HFFc6 (cell line): Measurements from ENCODE around the gene NOL3. TPM values are rescaled to one million over a fixed set of nuclear protein-coding genes. Genes with fewer than 3 reads are reported as not detected.

Experiments
- DNase-seq: peaks from one replicate; pipeline ENCODE4 v3.0.0-alpha.2; 2018
- H3K27ac Mint-ChIP-seq: 2 replicates; pipeline ENCODE4 v1.8.0; 2020; ENCODE audit warnings: mild to moderate bottlenecking, mixed read lengths
- H3K27me3 Mint-ChIP-seq: 2 replicates; pipeline ENCODE4 v1.8.0; 2021; ENCODE audit warnings: mild to moderate bottlenecking, moderate library complexity, mixed read lengths; ENCODE audit not compliant: insufficient read depth
- H3K36me3 Mint-ChIP-seq: 2 replicates; pipeline ENCODE4 v1.8.0; 2021; ENCODE audit warnings: low read depth, mixed read lengths
- H3K4me1 Mint-ChIP-seq: 2 replicates; pipeline ENCODE4 v1.8.0; 2020; ENCODE audit warnings: low read depth, mixed read lengths
- H3K4me3 Mint-ChIP-seq: 2 replicates; pipeline ENCODE4 v1.8.0; 2020; ENCODE audit warnings: mild to moderate bottlenecking, moderate library complexity, mixed read lengths
- H3K9me3 Mint-ChIP-seq: 2 replicates; pipeline ENCODE4 v1.8.0; 2020; ENCODE audit warnings: mild to moderate bottlenecking, mixed read lengths
- total RNA-seq, 6 experiments: library from RNA; stranded (reverse); fragmentation: NEBNext Ultra II Directional; extraction: Animal tissue kit (Norgen Biotek cat#: 25700); gene quantifications; 2 replicates in 1 of 6; 3 replicates in 5 of 6; pipeline ENCODE4 v1.2.3, GENCODE V29; 2021
- TF ChIP-seq, protein P1 (sequence below): fragments of 200-600 bp; sonication (generic); IDR thresholded peaks from 2 replicates; pipeline ENCODE4 v1.5.0; 2021; ENCODE audit warnings: antibody characterized with exemption, mild to moderate bottlenecking

NOL3 gene
- total RNA-seq, 6 experiments from 2014 or later, result 16.1 to 20.1 (median 17.7) TPM

DNA sequence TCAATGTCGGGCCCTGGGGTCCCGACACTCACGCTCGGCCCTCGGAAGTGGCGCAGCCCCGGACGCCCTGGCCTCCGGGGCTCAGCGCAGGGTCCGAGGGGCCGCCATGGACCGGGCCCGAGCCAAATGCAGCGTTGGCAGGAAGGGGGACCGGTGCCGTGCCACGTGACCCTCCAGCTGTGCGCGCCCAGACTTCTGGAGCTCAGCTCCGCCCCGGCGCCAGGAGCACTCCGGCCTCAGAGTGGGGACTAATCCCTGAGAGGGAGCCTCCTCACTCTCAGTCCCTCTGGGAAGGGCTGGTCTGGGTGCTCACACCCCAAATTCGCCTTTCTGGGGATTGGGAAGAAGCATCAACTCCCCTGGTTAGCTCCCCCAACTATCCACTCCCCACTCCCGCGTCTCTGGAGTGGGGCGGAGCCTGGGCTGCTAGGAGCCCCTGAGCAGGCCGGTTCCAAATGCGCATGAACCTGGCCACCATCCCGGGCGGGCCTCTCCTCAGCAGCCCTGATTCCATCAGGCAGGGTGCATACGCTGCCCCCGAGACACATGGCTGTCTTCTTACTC, 19.4 kb upstream of the NOL3 start, which contains the start of gene B3GNT9:
B3GNT9 (minus strand) TSS at position 166 of the 564 bp plus-strand sequence. CDS start 513 bp downstream, outside the sequence.
- Mint-ChIP-seq H3K27me3 (peaks cover 5% of the 10 kb centered on the region), H3K4me3 (peak within 1 kb of the TSS; percentile 85), H3K4me1 (peaks cover 23% of the 10 kb centered on the region), H3K36me3 (peaks cover 8% of the 10 kb centered on the region), H3K9me3 (no peaks in the 10 kb centered on the region), H3K27ac (peak within 1 kb of the TSS; percentile 86)
- TF ChIP-seq, protein P1, sequence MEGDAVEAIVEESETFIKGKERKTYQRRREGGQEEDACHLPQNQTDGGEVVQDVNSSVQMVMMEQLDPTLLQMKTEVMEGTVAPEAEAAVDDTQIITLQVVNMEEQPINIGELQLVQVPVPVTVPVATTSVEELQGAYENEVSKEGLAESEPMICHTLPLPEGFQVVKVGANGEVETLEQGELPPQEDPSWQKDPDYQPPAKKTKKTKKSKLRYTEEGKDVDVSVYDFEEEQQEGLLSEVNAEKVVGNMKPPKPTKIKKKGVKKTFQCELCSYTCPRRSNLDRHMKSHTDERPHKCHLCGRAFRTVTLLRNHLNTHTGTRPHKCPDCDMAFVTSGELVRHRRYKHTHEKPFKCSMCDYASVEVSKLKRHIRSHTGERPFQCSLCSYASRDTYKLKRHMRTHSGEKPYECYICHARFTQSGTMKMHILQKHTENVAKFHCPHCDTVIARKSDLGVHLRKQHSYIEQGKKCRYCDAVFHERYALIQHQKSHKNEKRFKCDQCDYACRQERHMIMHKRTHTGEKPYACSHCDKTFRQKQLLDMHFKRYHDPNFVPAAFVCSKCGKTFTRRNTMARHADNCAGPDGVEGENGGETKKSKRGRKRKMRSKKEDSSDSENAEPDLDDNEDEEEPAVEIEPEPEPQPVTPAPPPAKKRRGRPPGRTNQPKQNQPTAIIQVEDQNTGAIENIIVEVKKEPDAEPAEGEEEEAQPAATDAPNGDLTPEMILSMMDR, result no peak
- DNase-seq, result peak; percentile 65

DNA sequence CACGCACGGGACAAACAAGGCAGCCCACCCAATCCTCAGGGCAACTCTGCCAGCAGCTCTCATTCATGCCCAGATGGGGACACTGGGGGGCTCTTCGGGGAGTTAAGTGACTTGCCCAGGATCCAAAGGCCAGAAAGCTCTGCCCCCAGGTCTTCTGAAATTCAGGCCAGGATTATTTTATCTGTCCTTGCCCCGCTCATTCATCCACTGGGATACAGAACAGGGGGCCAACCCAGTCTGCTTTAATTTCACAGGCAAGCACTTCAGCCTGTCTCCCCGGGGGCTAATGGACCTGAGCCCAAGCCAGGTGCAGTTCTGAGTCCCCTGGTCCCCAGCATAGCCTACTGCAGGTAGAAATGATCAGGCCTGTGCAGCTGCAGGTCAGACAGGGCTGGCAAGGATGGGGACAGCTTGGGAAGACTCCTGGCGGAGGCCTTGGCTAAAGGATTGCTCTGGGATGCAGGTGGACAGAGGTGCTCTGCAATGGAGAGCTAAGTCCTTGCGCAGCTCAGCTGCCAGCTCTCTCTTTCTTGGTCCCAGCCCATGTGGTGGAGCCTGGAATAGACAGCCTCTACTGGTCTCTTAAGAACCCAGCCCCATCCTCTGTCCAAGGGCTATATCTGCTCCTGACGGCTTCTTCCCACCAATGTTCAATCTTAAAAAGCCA, 18.8 kb upstream of the NOL3 start:
- Mint-ChIP-seq H3K4me1 (peaks cover 23% of the 10 kb centered on the region), H3K36me3 (peaks cover 8% of the 10 kb centered on the region), H3K4me3 (peak overlapping the region; percentile 85), H3K9me3 (no peaks in the 10 kb centered on the region), H3K27me3 (peaks cover 11% of the 10 kb centered on the region), H3K27ac (peak overlapping the region; percentile 86)
- no peak for DNase-seq
- TF ChIP-seq, protein P1, result peak; percentile 11; the same call in 1 of the 2 replicates

DNA sequence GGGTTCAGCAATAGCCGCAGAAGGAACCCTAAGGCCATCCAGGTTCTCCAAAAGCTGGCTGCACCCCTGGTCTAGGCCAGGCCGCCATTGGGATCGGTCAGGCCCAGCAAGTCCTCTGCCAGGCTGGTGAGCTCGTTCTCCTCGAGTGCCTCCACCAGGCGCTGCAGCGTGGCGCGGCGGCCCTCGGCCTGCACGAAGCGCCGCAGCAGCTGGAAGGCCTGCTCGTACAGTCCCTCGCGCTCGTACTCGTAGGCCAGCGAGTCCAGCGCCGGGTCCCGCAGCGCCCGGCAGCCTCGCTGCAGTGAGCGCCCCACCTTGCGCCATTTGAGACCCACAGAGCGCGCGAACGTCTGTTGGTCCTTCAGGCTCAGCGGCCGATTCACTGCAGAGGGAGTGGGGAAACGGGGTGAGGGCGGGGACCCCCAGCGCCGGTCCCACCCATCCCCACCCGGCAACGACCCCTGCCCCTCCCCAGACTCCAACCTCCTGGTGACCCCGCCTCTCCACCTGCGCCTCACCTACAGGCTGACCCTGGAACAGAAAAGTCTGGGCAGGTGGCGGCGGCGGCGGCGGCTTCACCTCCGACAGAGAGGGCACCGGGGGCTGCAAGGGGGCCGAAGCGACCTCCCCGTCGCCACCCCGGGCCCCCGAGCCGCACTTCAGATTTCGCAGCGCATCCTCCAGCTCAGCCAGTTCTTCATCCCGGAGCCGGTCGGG, 15.6 kb upstream of the NOL3 start:
- no peak for DNase-seq
- Mint-ChIP-seq H3K27me3 (peaks cover 10% of the 10 kb centered on the region), H3K4me3 (no peak overlapping the region), H3K4me1 (peaks cover 20% of the 10 kb centered on the region), H3K27ac (no peak overlapping the region), H3K9me3 (no peaks in the 10 kb centered on the region), H3K36me3 (no peaks in the 10 kb centered on the region)
- TF ChIP-seq, protein P1, result no peak

DNA sequence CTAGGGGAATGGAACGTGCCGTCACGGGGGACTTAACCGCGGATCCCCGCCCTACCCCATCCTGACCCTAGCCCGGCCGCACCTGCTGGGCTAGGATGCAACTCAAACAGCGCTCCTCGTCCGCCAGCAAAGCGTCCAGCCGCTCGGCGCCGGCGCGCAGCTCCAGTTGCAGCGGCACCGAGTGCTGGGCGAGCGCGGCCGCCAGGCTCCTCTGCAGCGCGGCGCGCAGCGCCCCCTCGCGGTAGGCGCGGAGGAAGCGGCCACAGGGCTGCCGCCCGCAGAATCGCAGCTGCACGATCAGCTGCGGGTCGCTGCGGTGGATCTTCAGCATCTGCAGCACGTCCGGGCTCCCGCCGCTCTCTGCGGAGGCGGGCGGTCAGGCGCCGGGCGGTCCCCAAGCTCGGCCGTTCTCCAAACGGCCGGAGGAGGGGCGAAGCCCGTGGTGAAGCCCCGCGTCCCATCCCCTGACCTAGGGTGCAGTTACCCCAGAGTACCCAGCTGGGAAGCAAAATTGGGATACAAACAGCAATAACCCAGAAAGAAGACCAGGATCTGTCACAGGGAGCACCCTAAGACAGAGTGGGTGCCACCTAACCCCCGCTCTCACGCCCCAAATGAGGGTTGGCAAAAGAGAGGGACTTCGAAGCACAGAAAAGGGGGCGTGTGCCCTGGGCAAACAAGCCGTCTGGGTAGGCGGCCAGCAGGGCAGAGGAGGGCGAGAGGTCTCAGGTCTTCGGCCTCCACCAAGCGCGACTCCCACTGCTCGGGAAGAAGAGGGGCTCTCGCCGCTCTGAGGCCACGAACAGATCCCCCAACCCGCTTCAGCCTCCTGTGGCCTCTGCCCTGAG, 14.8 kb upstream of the NOL3 start:
- H3K9me3 Mint-ChIP-seq, result no peaks in the 10 kb centered on the region
- H3K36me3 Mint-ChIP-seq, result no peaks in the 10 kb centered on the region
- peaks cover 12% of the 10 kb centered on the region for H3K27me3 Mint-ChIP-seq
- H3K4me3 Mint-ChIP-seq, result no peak overlapping the region
- peak; percentile 56 for DNase-seq
- TF ChIP-seq, protein P1, result peak; percentile 99
- no peak overlapping the region for H3K27ac Mint-ChIP-seq
- H3K4me1 Mint-ChIP-seq, result peaks cover 20% of the 10 kb centered on the region

DNA sequence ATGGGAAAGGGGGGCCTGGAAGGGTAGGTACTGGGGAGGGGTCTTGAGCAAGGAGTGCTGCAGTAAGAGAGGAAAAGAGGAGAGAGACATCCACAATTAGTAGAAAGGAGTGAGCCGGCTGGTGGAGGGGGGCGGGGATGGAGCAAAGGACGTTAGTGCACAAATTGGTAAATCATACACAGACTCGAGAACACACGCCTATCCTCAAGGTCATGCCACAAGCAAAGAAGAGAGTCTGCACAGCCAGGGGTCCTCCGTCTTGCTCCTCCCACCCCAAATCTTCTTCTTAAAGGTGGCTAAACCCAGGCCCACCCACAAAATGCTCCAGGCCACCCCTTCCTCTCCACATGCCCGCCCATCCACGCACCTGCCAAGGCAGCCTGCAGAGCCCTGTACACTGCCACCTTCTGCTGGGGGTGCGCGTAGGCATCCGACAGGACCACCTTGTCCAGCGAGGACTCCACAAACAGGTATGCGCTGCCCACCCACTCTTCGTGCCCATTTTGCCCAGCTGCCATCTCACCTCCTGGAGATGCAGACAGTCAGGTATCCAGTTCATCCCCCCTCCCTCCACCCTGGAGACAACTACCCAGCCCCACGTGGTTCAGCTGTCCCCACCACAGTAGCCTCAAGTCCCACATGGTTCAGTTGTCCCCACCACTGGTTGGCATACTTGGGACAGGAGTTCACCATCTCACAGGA, 14.0 kb upstream of the NOL3 start:
- Mint-ChIP-seq H3K9me3 (no peaks in the 10 kb centered on the region), H3K4me3 (no peak overlapping the region), H3K27ac (no peak overlapping the region), H3K27me3 (peaks cover 12% of the 10 kb centered on the region), H3K36me3 (no peaks in the 10 kb centered on the region), H3K4me1 (peaks cover 15% of the 10 kb centered on the region)
- TF ChIP-seq, protein P1, result no peak
- no peak for DNase-seq
